ENCODE measurements around the gene BRIX1.

BRIX1 gene

GRCh38 chr5:34892414-34892813, 23.1 kb upstream of the BRIX1 start:
- Histone ChIP-seq H3K9me3 (ENCODE audit: control insufficient read depth in 1 of 2, low read length in 2 of 2) (no peaks in the 10 kb centered on the region), H3K4me1 (ENCODE audit: control insufficient read depth in 1 of 2, insufficient read depth in 2 of 2, low read length in 2 of 2) (no peaks in the 10 kb centered on the region), H3K36me3 (ENCODE audit: control insufficient read depth in 1 of 2, insufficient read depth in 2 of 2, low read length in 2 of 2) (no peaks in the 10 kb centered on the region), H3K27ac (ENCODE audit: low read length) (no peak overlapping the region), H3K4me3 (ENCODE audit: low read depth in 1 of 2, low read length in 2 of 2) (no peak overlapping the region), H3K27me3 (ENCODE audit: low read depth, low read length) (no peaks in the 10 kb centered on the region)

- Histone ChIP-seq H3K4me3 (ENCODE audit: low read depth in 1 of 2, low read length in 2 of 2) (no peak overlapping the region), H3K4me1 (ENCODE audit: control insufficient read depth in 1 of 2, insufficient read depth in 2 of 2, low read length in 2 of 2) (no peaks in the 10 kb centered on the region), H3K27me3 (ENCODE audit: low read depth, low read length) (no peaks in the 10 kb centered on the region), H3K27ac (ENCODE audit: low read length) (no peak overlapping the region), H3K9me3 (ENCODE audit: control insufficient read depth in 1 of 2, low read length in 2 of 2) (no peaks in the 10 kb centered on the region), H3K36me3 (ENCODE audit: control insufficient read depth in 1 of 2, insufficient read depth in 2 of 2, low read length in 2 of 2) (no peaks in the 10 kb centered on the region)
Observed at GRCh38 chr5:34894716-34895115, 20.8 kb upstream of the BRIX1 start.

DNA sequence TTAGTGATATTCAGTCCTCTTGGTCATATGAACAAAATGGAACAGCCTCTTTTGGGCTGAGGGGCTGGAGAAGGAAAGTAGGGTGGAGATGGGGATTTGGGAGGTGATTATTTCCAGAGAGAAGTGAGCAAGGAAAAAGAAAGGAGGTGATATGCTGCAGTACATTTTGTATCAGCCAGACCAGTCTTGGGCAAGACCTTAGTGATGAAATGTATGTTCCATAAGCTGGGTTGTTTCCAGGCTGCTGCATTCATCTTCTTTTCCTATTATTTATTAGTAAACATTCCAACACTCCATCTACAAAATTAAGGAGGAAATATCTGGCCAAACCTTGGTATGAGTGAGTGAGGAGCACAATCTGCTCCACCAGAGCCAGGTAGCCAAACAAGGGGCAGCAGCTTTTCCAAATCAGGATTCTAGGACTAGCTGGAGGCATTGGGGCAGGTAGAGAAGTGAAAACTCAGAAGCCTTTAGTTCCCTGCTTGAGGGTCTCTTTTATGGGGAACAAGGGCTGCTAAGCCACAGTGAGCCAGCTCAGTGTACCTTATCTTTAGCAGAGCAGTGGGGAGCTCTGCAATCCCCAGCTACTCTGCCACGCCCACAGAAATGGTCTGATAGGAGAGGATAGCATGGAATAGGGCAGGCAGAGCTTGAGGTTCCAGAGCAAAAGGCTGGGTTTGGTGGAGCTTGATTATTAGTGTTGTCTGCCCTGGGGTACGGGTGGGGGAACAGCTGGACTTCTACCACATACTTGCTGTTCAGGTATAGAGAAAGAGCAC, 19.7 kb upstream of the BRIX1 start:
- H3K36me3 ChIP-seq (ENCODE audit: control insufficient read depth in 1 of 2, insufficient read depth in 2 of 2, low read length in 2 of 2) = no peaks in the 10 kb centered on the region
- no peak overlapping the region for H3K4me3 ChIP-seq (ENCODE audit: low read depth in 1 of 2, low read length in 2 of 2)
- H3K27me3 ChIP-seq (ENCODE audit: low read depth, low read length) = no peaks in the 10 kb centered on the region

GRCh38 chr5:34897646-34898045, 17.9 kb upstream of the BRIX1 start:
- Histone ChIP-seq H3K4me1 (ENCODE audit: control insufficient read depth in 1 of 2, insufficient read depth in 2 of 2, low read length in 2 of 2) (no peaks in the 10 kb centered on the region), H3K27ac (ENCODE audit: low read length) (no peak overlapping the region), H3K36me3 (ENCODE audit: control insufficient read depth in 1 of 2, insufficient read depth in 2 of 2, low read length in 2 of 2) (peaks cover 0 to 3% of the 10 kb centered on the region in 2 donors), H3K4me3 (ENCODE audit: low read depth in 1 of 2, low read length in 2 of 2) (no peak overlapping the region), H3K9me3 (ENCODE audit: control insufficient read depth in 1 of 2, low read length in 2 of 2) (no peaks in the 10 kb centered on the region), H3K27me3 (ENCODE audit: low read depth, low read length) (no peaks in the 10 kb centered on the region)

More for the DNA sequence above, 19.7 kb upstream of the BRIX1 start:
- Histone ChIP-seq H3K9me3 (ENCODE audit: control insufficient read depth in 1 of 2, low read length in 2 of 2) (no peaks in the 10 kb centered on the region), H3K4me1 (ENCODE audit: control insufficient read depth in 1 of 2, insufficient read depth in 2 of 2, low read length in 2 of 2) (no peaks in the 10 kb centered on the region), H3K27ac (ENCODE audit: low read length) (no peak overlapping the region)

DNA sequence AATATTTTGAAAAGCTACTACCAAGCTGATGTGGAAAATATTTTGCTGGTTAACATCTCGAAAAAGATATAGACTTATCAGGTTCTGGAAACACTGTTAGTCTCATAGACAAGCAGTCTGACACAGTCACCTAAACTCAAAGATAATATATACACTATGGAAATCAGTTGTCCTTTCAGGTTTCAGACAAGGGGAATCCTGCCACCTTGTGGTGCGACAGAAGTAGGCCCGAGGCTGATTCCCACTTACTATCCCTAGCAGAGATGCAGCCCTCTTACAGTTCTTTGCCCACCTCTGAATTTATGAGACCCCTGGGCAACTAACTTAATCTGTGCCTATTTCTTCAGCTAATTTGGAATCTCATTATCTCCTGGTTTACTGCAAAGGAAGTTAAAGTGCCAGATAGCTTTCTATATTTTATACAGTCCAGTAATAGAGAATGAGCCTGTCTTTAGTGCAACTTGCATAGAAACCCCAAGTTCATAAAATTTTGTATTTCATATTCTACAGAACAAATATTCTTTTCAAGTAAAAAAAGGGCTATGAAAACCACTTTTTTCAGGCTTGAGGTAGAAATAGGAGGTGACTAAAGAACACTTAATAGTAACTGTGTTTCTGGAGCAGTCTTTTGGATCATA, 17.1 kb upstream of the BRIX1 start:
- Histone ChIP-seq H3K36me3 (ENCODE audit: control insufficient read depth in 1 of 2, insufficient read depth in 2 of 2, low read length in 2 of 2) (peaks cover 0 to 8% of the 10 kb centered on the region in 2 donors), H3K4me3 (ENCODE audit: low read depth in 1 of 2, low read length in 2 of 2) (no peak overlapping the region), H3K27me3 (ENCODE audit: low read depth, low read length) (no peaks in the 10 kb centered on the region), H3K4me1 (ENCODE audit: control insufficient read depth in 1 of 2, insufficient read depth in 2 of 2, low read length in 2 of 2) (no peaks in the 10 kb centered on the region), H3K27ac (ENCODE audit: low read length) (no peak overlapping the region), H3K9me3 (ENCODE audit: control insufficient read depth in 1 of 2, low read length in 2 of 2) (no peaks in the 10 kb centered on the region)

GRCh38 chr5:34899066-34899465, 16.4 kb upstream of the BRIX1 start:
- no peak overlapping the region for H3K27ac ChIP-seq (ENCODE audit: low read length)
- no peak overlapping the region for H3K4me3 ChIP-seq (ENCODE audit: low read depth in 1 of 2, low read length in 2 of 2)
- no peaks in the 10 kb centered on the region for H3K4me1 ChIP-seq (ENCODE audit: control insufficient read depth in 1 of 2, insufficient read depth in 2 of 2, low read length in 2 of 2)
- no peaks in the 10 kb centered on the region for H3K9me3 ChIP-seq (ENCODE audit: control insufficient read depth in 1 of 2, low read length in 2 of 2)
- H3K27me3 ChIP-seq (ENCODE audit: low read depth, low read length) = no peaks in the 10 kb centered on the region
- H3K36me3 ChIP-seq (ENCODE audit: control insufficient read depth in 1 of 2, insufficient read depth in 2 of 2, low read length in 2 of 2) = peaks cover 0 to 8% of the 10 kb centered on the region in 2 donors

GRCh38 chr5:34900652-34901051, 14.9 kb upstream of the BRIX1 start:
- H3K4me3 ChIP-seq (ENCODE audit: low read depth in 1 of 2, low read length in 2 of 2) = no peak overlapping the region
- H3K27ac ChIP-seq (ENCODE audit: low read length) = no peak overlapping the region

DNA sequence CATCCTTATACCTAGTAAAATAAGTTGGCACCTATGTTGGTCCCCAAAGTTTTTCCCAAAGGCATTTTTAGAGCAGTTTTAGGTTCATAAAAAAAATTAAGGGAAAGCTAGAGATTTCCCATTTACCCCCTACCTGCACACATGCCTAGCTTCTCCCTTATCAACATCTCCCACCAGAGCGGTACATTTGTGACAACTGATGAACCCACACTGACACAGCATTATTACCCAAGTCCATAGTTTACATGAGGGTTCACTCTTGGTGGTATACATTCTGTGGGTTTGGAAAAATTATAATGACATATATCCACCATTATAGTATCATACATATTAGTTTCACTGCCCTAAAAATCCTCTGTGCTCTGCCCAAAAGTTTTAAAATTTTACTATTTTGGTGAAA, 12.3 kb upstream of the BRIX1 start:
- peaks cover 0 to 14% of the 10 kb centered on the region in 2 donors for H3K36me3 ChIP-seq (ENCODE audit: control insufficient read depth in 1 of 2, insufficient read depth in 2 of 2, low read length in 2 of 2)
- no peaks in the 10 kb centered on the region for H3K4me1 ChIP-seq (ENCODE audit: control insufficient read depth in 1 of 2, insufficient read depth in 2 of 2, low read length in 2 of 2)
- H3K27ac ChIP-seq (ENCODE audit: low read length) = no peak overlapping the region
- no peaks in the 10 kb centered on the region for H3K27me3 ChIP-seq (ENCODE audit: low read depth, low read length)
- H3K4me3 ChIP-seq (ENCODE audit: low read depth in 1 of 2, low read length in 2 of 2) = no peak overlapping the region
- no peaks in the 10 kb centered on the region for H3K9me3 ChIP-seq (ENCODE audit: control insufficient read depth in 1 of 2, low read length in 2 of 2)

More at GRCh38 chr5:34900652-34901051, 14.9 kb upstream of the BRIX1 start:
- Histone ChIP-seq H3K36me3 (ENCODE audit: control insufficient read depth in 1 of 2, insufficient read depth in 2 of 2, low read length in 2 of 2) (peaks cover 0 to 8% of the 10 kb centered on the region in 2 donors), H3K4me1 (ENCODE audit: control insufficient read depth in 1 of 2, insufficient read depth in 2 of 2, low read length in 2 of 2) (no peaks in the 10 kb centered on the region), H3K9me3 (ENCODE audit: control insufficient read depth in 1 of 2, low read length in 2 of 2) (no peaks in the 10 kb centered on the region), H3K27me3 (ENCODE audit: low read depth, low read length) (no peaks in the 10 kb centered on the region)

DNA sequence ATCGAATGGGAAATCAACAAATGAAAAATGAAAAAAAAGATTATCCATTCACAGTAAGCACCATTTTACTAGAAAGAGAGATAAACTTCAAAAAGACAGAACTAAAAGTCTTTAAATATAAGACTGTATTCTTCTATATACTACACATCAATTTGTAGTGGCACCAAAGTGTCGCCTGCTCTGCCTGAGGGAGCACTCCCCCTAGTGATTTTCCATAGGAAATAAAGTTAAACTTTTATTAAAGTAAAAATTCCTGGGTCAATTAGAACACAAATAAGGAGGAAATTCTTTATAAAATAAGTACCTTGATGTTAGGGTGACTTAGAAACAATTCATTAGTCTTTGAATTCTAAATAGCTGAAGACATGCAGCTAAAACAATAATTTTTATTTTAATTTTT, 9.9 kb upstream of the BRIX1 start:
- H3K27me3 ChIP-seq (ENCODE audit: low read depth, low read length) = no peaks in the 10 kb centered on the region
- no peaks in the 10 kb centered on the region for H3K9me3 ChIP-seq (ENCODE audit: control insufficient read depth in 1 of 2, low read length in 2 of 2)
- H3K36me3 ChIP-seq (ENCODE audit: control insufficient read depth in 1 of 2, insufficient read depth in 2 of 2, low read length in 2 of 2) = peaks cover 0 to 32% of the 10 kb centered on the region in 2 donors
- H3K4me1 ChIP-seq (ENCODE audit: control insufficient read depth in 1 of 2, insufficient read depth in 2 of 2, low read length in 2 of 2) = no peaks in the 10 kb centered on the region
- no peak overlapping the region for H3K27ac ChIP-seq (ENCODE audit: low read length)
- H3K4me3 ChIP-seq (ENCODE audit: low read depth in 1 of 2, low read length in 2 of 2) = no peak overlapping the region

- no peaks in the 10 kb centered on the region for H3K27me3 ChIP-seq (ENCODE audit: low read depth, low read length)
- no peaks in the 10 kb centered on the region for H3K9me3 ChIP-seq (ENCODE audit: control insufficient read depth in 1 of 2, low read length in 2 of 2)
- H3K36me3 ChIP-seq (ENCODE audit: control insufficient read depth in 1 of 2, insufficient read depth in 2 of 2, low read length in 2 of 2) = peaks cover 15 to 36% of the 10 kb centered on the region in 2 donors
- no peak overlapping the region for H3K4me3 ChIP-seq (ENCODE audit: low read depth in 1 of 2, low read length in 2 of 2)
- no peak overlapping the region for H3K27ac ChIP-seq (ENCODE audit: low read length)
- H3K4me1 ChIP-seq (ENCODE audit: control insufficient read depth in 1 of 2, insufficient read depth in 2 of 2, low read length in 2 of 2) = peaks cover 21 to 38% of the 10 kb centered on the region in 2 donors
Observed at GRCh38 chr5:34913072-34913471, 2.4 kb upstream of the BRIX1 start.

- Histone ChIP-seq H3K4me3 (ENCODE audit: low read depth in 1 of 2, low read length in 2 of 2) (peak overlapping the region; percentile 98 to 99), H3K36me3 (ENCODE audit: control insufficient read depth in 1 of 2, insufficient read depth in 2 of 2, low read length in 2 of 2) (peaks cover 15 to 20% of the 10 kb centered on the region in 2 donors), H3K27me3 (ENCODE audit: low read depth, low read length) (no peaks in the 10 kb centered on the region), H3K9me3 (ENCODE audit: control insufficient read depth in 1 of 2, low read length in 2 of 2) (no peaks in the 10 kb centered on the region), H3K4me1 (ENCODE audit: control insufficient read depth in 1 of 2, insufficient read depth in 2 of 2, low read length in 2 of 2) (peaks cover 21 to 38% of the 10 kb centered on the region in 2 donors), H3K27ac (ENCODE audit: low read length) (peak overlapping the region; percentile 92)
Observed at GRCh38 chr5:34914671-34915138, 806 bp upstream of the BRIX1 start.

Data from muscle layer of duodenum (tissue), 2 donors.